ENCODE data around the gene TSPYL4.

The TSPYL4 gene

DNA sequence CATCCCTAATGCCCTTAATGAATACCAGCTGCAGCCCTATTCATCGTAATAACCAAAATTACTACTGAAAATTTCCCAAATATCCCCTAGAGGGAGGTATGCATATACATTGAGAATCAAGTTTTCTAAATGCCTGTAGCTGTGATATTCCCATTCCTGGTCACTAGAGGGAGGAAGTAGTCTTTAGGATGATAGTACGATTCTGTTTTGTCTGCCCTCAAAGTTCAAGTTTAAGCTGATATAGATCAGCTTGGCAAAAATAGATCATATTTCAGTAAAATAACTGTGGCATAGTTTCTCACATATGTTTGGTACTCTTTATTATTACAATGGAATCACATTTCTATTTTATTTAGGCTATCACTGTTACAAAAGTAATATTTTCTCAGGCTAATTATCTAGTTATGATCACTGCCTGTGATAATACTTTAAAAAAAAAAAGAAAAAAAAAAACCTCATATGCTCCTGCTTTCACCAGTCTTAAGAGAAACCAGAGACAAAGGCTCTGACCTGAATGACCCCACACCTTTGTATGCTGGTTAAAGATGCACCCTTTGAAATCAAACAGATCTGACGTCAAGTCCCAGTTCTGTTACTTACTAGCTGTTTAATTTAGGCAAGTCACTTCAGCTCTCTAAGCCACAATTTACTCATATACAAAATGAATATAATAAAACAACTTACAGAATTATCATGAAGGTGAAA, 14.9 kb upstream of the TSPYL4 start:
- no peak for DNase-seq

DNA sequence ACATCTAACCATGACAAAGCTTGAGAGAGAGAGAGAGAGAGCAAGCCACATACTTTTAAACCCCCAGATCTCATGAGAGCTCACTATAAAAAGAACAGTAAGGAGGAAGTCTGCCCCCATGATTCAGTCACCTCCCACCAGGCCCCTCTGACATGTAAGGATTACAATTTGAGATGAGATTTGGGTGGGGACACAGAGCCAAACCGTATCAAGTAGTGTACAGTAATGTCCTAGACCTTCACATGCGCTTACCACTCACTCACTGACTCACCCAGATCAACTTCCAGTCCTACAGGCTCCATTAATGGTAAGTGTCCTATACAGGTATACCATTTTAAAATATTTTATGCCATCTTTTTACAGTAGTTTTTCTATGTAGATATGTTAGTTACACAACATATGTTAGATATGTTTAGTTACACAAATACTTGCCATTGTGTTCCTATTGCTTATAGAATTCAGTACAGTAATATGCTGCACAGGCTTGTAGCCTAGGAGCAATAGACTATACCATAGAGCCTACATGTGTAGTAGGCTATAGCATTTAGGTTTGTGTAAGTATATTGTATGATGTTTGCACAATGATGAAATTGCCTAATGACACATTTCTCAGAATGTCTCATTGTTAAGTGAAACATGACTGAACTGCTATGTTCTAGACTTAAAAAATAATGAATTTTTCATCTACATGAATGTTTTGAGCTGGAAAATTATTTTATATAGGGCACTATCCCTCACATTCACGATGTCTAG, 14.1 kb upstream of the TSPYL4 start:
- no peak for DNase-seq

DNA sequence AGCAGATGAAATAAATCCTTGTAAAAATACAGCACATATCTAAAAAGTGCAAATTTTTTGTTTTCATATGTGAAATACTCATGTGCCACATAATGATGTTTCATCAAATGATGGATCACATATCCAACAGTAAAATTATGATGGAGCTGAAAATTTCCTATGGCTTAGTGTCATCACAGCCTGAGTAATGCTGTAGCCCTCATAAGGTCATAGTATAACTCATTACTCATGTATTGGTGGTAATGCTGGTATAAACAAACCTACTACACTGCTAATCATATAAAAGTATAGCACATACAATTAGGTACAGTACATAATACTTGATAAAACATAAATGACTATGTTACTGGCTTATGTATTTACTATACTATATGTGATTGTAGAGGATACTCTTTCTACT, 12.9 kb upstream of the TSPYL4 start:
- DNase-seq: no peak

- DNase-seq: no peak
Measured at GRCh38 chr6:116265041-116265829, 11.4 kb upstream of the TSPYL4 start.

- no peak for DNase-seq
Measured at GRCh38 chr6:116263353-116263752, 9.5 kb upstream of the TSPYL4 start.

DNA sequence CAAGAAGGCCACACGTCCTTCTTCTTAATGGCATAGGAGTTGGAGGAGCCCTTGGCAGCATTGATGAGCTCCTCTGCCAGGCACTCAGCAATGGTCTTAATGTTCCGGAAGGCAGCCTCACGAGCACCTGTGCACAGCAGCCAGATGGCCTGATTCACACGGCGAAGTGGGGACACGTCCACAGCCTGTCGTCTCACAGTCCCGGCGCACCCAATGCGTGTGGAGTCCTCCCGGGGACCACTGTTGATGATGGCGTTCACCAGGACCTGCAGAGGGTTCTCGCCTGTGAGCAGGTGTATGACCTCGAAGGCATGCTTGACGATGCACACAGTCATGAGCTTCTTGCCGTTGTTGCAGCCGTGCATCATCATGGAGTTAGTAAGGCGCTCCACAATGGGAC, 4.6 kb upstream of the TSPYL4 start:
- DNase-seq: no peak

DNA sequence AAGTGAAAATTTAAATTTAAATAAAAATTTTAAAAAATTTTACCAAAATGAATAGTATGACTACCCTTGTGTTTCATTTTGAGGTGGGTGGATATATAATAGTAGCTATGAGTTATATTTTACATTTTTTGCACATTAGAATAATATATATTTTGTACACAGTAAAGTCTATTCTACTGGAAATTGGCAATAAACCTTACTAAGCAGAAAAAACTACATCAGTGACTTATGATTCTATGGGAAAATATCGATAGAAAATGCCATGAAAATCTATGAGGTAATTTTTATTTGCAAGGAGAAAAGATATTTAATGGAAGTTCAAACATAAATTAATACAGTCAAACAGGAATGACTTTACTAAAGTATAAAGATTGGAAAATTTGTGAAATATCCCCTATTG, 2.8 kb upstream of the TSPYL4 start:
- no peak for DNase-seq

GRCh38 chr6:116255246-116255800, 1.4 kb upstream of the TSPYL4 start:
- no peak for DNase-seq

DNA sequence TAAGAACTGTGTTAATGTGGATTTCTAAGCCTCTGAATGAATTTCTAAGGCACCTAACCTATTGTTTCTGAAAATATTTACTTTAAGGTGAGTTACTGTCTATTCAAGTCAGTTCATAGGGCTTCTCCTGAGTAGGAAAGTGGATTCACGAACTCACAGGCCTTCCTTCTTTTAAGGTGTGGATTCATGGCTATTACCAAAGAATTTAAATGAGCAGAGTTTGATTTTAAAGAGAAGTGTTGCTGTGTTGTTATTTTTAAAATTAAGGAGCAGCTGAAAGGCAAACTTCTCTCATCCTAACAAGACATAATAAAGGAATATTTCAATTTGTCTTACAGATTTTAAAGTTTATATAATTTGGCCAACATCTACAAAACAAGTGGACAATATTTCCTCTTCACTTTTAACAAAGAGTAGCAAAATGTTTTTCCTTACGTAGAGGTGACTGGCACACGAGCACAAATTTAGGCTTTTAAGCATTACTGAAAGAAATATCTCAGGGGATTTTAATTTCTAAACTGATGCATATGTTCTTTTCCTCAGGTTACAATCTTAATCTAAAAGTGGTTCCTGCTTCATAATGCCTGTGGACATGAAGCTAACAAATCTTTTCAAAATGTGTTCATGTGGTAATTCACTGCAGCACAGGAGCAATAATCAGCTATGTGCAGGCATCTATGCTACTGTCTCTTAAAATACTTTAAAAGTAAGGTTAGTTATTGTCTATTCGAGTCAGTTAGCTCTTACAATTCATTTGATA, 602 bp upstream of the TSPYL4 start:
- DNase-seq: no peak

GRCh38 chr6:116253188-116253504, 729 bp downstream of the TSPYL4 start:
- no peak for DNase-seq

- no peak for DNase-seq
Measured at GRCh38 chr6:116251568-116252384, 2.1 kb downstream of the TSPYL4 start.

GRCh38 chr6:116248577-116248976, 5.3 kb downstream of the TSPYL4 start:
- DNase-seq: no peak

DNA sequence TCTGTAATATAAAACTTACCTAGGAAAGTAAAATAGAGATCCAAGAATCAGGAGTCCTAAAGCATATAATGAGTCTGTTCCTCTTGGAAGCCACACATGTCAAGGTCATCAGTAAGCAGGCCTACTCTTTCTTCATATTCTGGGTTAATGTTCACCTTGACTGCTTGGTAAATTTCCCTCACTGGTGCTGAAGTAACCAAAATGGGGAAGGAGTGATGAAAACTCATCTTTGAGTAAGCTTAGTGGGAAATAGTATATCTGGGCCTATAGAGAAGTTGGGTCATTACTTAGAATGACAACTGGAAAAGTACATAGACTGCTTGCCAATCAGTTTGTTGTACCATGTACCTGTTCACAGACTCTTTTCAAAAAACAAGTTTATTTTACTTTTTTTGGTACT, 6.6 kb downstream of the TSPYL4 start:
- DNase-seq: no peak

GRCh38 chr6:116246089-116246488, 7.8 kb downstream of the TSPYL4 start:
- no peak for DNase-seq

- DNase-seq: no peak
Measured at GRCh38 chr6:116244284-116244683, 9.6 kb downstream of the TSPYL4 start.

GRCh38 chr6:116239856-116240255, 14.0 kb downstream of the TSPYL4 start:
- no peak for DNase-seq

- DNase-seq: no peak
Measured at GRCh38 chr6:116239256-116239655, 14.6 kb downstream of the TSPYL4 start.

GRCh38 chr6:116238083-116238482, 15.8 kb downstream of the TSPYL4 start:
- DNase-seq: no peak

GRCh38 chr6:116234689-116235088, 19.2 kb downstream of the TSPYL4 start:
- no peak for DNase-seq

GRCh38 chr6:116229287-116229913, 24.5 kb downstream of the TSPYL4 start:
- DNase-seq: no peak

DNA sequence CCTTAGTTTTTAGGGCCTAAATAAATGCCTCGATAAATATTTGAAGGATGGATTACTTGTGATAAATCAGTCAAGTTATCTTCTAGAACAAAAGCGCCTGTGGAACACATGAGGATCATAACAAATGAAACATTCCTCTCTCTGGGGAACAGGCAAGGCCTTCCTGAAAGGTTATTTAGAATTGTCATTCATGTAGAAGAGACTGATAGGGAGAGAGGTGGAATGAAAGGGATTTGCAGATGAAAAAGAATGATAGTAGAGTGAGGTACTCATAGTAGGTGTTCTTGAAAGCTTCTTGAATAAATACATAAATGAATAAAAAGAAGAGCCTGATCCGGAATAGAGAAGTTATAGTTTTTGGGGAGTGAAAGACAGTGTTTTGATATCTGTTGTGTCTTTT, 30.5 kb downstream of the TSPYL4 start:
- no peak for DNase-seq

DNA sequence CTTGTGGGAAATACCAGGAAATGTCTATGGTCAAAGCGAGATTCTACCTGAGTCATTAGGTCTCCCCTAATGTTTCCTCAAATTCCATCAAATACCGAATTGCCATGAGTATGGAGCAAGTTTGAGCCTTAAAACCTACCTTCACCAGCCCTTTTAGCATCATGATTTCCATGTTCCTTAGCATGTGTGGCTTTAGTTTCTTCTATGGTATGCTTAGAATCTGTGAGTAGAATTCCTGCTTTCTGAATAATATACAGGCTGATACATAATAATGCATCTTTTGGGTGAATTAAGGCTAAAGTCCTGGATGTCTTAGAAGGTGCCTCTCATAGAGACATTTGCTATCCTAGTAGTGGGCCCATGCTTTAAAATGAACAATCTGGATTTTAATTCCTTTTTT, 32.0 kb downstream of the TSPYL4 start:
- DNase-seq: no peak

Data from activated CD4-positive, alpha-beta T cell treated with anti-CD3 and anti-CD28 coated beads, Interleukin-2, amount 50 U/mL, for 1 hour (primary cell).